NCI-H2081 (cell line): Measurements from ENCODE around the gene CSPG4.
A peak's percentile ranks its signal among the peaks of the same experiment; 100 is the strongest.
"Not testable (repeated sequence)": the region's sequence is repeated elsewhere in the genome, so short reads cannot be mapped to it uniquely, and the experiment has no call there.

Experiments
- DNase-seq, 2 experiments: peaks; one replicate each; lab custom pipeline; 2025; lab: John Stamatoyannopoulos, UW

Gene CSPG4

DNA sequence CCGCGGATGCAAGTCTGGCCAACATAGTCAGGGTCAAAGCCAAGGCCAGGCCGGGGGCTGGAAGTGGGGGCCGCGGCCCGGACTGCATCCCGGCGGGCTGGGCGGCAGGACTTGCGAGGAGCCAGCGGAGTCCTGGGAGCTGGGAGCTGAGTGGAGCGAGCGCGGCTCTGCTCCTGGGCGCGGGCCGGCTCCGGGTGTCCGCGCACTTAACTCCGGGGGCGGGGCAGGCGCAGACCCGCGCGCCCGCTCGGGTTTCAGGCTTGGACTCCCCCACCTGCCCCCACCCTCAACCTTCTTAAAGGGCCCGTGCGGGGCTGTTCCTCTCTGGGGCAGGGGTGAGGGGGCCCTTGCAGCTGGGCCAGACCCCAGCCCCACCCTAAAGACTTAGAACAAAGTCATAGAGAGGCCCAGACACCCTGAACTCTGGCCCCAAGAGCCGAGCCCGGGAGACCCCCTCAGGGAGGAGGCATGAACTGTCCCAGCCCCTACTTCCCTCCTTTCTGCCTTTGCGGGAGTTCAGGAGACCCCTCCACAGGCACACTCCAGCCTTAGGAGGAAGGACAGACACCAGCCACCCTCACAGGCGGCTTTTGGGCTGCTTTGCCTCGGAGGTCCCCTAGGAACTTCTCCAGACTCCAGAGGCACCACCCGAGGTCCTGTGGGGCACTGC lies at the start of gene CSPG4:
Gene CSPG4 (minus strand): TSS at position 181 of the 670 bp plus-strand sequence. CDS start 93 bp downstream, at position 88.
- DNase-seq, result no peak

GRCh38 chr15:75762357-75762718 lies 49.7 kb upstream of the CSPG4 start:
- not testable (repeated sequence) for DNase-seq

- no peak for DNase-seq
Measured at GRCh38 chr15:75761446-75762356, 49.1 kb upstream of the CSPG4 start.

GRCh38 chr15:75760704-75761435 lies 48.2 kb upstream of the CSPG4 start:
- no peak for DNase-seq

DNA sequence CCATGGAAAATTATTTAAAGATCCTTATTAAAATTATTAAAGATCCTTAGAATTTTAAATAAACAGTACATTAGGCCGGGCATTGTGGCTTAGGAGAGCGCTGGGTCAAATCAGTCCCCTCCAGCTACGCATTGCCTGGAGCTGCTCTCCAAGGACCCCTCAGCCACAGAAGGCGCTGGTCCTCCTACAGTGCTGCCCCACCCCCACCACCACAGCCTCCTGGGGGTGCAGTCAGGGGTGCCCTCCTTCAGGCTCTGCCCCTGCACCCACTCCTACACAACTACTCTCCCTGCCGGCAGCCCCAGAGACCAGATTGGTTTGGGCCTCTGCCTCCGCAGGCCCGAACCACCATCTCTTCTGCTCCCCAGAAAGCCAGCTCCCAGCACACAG lies 47.5 kb upstream of the CSPG4 start:
- DNase-seq, result not testable (repeated sequence)

GRCh38 chr15:75759416-75760130 lies 46.9 kb upstream of the CSPG4 start:
- no peak for DNase-seq

DNA sequence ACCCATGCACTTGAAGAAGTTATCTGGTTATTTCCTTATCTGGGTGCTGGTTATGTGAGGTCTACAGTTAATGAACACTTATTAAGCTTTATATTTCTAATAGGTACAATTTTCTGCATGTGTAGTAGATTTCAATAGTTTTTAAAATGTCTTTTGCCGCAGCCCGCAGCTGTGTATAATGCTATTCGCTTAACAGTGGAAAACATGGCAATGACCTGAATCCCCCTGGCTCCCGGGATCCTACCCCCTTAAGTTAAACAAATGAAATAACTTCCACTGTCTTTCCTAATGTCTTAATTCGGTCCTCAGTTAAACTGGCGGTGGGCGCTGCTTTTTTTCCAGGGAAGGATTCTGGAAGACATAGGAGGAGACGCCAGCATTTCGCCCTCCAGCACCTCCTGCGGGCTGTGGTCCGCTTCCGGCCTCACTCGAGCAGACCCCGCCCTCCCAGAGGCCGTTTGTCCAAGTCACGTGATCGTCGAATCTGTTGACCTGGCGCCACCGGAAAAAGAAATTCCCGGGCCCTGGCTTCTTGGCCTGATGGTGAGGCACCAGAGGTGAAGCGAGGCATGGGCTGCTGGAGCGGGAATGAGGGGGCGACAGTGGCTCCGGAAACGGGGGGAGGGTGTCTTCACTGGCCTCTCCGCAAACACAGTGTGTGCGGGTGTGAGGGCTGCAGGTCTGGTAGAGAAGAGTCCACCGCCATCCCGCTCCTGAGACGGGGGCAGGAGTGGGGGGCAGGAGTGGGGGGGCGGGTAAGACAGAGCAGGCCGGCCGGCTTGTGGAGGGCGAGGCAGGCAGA lies 45.6 kb upstream of the CSPG4 start:
- peak; percentile 88 to 93 for DNase-seq

- not testable (repeated sequence) for DNase-seq
Measured at GRCh38 chr15:75754871-75755270, 42.2 kb upstream of the CSPG4 start.

- no peak for DNase-seq
Measured at GRCh38 chr15:75753145-75753544, 40.5 kb upstream of the CSPG4 start.

GRCh38 chr15:75751891-75752290 lies 39.2 kb upstream of the CSPG4 start:
- DNase-seq, result no peak

GRCh38 chr15:75751116-75751875 lies 38.6 kb upstream of the CSPG4 start:
- DNase-seq, result no peak

DNA sequence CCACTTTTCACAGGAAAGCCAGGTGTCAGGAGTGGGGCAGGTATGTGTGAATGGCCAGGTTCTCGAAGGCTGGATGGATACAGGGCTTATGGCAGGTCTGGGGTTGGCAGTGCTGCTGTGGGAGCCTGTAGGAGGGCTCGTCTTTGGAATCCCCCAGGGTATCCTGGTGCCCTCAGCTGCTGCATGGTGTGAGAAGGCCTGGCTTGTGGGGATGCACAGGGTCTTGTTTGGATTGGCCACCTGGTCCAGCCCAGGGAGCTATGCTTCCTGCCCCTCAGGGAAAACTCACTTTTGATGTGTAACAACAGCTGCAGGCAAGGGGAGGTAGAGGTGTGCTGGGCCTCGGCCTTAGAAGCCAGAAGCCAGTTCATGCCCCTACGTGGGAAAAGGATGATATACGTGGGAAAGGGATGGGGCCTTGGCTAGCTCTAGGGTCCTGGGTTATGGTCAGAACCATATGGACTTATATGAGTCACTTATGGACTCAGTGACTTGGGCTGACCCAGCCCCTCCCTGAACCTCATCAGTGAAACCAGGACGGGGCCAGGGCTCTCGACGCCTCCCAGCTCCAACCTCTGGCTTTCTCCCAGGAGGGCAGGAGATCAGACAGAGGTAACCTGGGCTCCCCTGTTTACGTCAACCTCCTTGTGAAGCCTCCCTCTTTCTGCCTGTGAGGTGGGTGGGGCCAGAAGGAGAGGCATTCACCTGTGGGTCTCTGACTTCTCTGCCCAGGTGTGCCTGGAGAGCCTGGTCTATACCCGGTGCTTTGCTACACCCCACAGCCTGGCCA lies 37.8 kb upstream of the CSPG4 start:
- no peak for DNase-seq

DNA sequence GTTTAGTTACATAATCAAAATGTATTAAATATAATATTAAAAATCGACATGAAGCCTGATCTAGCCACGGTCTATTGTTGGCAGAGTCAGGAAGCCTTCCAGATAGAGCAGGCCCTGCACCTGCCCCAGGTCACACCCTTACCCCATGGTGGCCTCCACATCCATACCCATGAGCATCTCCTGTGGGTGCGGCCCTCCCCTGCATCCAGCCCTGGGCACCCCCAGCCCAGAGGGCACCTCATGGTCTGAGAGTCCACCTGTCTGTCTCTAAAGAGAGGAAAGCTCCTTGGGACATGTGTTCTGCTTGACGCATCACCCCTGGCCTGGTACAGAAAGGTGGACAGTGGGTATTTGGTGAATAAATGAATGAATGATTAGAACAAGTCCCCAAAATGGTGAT lies 37.2 kb upstream of the CSPG4 start:
- no peak for DNase-seq

DNA sequence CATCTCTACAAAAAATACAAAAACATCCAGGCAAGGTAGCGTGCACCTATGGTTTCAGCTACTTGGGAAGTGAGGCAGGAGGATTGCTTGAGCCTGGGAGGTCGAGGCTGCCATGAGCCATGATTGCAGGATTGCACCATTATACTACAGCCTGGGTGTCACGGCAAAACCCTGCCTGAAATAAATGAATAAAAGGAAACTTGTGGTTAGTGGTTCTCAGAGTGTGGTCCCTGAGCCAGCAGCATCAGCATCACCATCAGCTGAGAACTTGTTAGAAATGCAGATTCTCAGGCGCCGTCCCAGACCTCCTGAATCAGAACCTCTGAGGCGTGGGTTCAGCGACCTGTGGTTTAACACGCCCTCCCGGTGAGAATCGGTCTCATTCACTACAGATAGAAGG lies 36.2 kb upstream of the CSPG4 start:
- not testable (repeated sequence) for DNase-seq

DNA sequence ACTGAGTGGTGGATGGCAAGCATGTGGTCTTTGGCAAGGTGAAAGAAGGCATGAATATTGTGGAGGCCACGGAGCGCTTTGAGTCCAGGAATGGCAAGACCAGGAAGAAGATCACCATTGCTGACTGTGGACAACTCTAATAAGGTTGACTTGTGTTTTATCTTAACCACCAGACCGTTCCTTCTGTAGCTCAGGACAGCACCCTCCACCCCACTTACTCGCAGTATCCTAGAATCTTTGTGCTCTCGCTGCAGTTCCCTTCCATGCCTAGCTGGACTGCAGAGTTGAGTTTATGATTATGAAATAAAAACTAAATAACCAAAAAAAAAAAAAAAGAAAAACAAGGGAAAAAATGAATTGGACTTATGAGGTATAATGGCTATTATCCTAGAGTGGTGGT lies 34.5 kb upstream of the CSPG4 start:
- DNase-seq, result not testable (repeated sequence)

- DNase-seq, result no peak
Measured at GRCh38 chr15:75745305-75745704, 32.7 kb upstream of the CSPG4 start.

DNA sequence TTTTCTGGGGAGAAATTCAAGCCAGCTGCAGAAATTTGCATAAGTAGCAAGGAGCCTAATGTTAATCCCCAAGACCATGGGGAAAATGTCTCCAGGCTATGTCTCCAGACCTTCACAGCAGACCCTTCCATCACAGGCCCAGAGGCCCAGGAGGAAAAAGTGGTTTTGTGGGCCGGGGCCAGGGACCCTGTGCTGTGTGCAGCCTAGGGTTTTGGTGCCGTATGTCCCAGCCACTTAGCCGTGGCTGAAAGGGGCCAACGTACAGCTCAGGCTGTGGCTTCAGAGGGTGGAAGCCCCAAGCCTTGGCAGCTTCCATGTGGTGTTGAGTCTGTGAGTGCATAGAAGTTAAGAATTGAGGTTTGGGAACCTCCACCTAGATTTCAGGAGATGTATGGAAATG lies 29.7 kb upstream of the CSPG4 start:
- DNase-seq, result not testable (repeated sequence)

- DNase-seq, result no peak
Measured at GRCh38 chr15:75739791-75740190, 27.1 kb upstream of the CSPG4 start.

DNA sequence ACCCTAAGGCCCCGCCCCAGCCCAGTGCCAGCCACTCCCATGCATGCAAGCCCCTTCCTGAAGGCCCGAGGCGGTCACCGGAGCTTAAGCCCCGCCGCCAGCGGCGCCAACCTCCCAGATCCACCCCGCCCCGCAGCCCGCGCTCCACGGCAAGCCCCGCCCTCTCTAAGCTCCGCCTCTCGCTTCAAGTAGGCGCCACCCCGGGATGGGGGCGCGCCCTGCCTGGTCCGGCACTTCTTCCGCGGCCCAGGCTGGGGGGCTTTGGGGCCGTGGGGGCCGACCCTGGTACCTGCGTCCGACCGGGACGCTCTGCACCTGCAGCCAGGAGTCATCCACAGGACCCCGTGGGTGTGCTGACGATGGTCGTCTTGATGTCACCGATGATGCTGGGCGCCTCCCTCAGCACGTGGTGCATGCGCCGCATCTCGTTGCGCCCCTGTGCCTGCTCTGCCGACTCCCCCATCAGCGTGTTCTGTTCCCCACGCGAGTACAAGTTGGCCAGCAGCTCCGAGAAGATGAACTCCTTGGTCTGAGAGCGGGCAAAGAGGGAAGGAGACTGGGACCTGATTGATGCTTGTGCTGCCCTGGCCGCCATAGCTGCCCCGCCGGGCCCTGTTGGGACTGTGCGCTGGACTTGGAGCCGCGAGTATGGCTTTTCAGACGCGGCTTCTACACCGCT lies 26.1 kb upstream of the CSPG4 start:
- peak; percentile 93 for DNase-seq
